Measurements from ENCODE around the gene DPYSL3.

DNA sequence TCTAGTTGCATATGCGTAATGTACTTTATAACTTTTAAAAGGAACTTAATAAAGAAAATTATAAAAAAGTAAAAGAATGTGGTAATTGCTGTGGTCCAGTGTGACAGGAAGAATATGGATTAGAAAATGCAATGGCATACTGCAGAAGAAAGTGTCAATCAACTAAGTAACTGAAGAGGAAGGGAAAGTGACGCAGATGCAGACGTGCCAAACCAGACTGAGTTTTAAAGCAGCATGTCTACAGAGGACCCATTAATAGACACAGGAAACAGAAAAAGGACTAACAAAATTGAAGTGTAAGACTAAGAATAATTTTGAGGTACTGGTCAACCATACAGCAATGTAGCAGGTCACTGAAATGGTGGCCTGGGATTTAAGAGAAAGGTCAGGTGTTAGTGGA is 73.3 kb downstream of the DPYSL3 start:
- TF ChIP-seq, protein P1, sequence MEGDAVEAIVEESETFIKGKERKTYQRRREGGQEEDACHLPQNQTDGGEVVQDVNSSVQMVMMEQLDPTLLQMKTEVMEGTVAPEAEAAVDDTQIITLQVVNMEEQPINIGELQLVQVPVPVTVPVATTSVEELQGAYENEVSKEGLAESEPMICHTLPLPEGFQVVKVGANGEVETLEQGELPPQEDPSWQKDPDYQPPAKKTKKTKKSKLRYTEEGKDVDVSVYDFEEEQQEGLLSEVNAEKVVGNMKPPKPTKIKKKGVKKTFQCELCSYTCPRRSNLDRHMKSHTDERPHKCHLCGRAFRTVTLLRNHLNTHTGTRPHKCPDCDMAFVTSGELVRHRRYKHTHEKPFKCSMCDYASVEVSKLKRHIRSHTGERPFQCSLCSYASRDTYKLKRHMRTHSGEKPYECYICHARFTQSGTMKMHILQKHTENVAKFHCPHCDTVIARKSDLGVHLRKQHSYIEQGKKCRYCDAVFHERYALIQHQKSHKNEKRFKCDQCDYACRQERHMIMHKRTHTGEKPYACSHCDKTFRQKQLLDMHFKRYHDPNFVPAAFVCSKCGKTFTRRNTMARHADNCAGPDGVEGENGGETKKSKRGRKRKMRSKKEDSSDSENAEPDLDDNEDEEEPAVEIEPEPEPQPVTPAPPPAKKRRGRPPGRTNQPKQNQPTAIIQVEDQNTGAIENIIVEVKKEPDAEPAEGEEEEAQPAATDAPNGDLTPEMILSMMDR (IDR thresholded peaks at IDR 0.05), result no peak
- no peak for TF ChIP-seq POLR2A (IDR thresholded peaks at IDR 0.05)

Measured in esophagus squamous epithelium (tissue), 4 donors.